GM21576 (cell line): ENCODE measurements around the gene RXFP2.

Source experiments
- ATAC-seq: cut with Tn5 transposase; IDR thresholded peaks from one replicate; pipeline ENCODE4 v1.9.1; 2021; ENCODE audit warnings: mild to moderate bottlenecking, moderate library complexity; ENCODE audit not compliant: unreplicated experiment

The RXFP2 gene

DNA sequence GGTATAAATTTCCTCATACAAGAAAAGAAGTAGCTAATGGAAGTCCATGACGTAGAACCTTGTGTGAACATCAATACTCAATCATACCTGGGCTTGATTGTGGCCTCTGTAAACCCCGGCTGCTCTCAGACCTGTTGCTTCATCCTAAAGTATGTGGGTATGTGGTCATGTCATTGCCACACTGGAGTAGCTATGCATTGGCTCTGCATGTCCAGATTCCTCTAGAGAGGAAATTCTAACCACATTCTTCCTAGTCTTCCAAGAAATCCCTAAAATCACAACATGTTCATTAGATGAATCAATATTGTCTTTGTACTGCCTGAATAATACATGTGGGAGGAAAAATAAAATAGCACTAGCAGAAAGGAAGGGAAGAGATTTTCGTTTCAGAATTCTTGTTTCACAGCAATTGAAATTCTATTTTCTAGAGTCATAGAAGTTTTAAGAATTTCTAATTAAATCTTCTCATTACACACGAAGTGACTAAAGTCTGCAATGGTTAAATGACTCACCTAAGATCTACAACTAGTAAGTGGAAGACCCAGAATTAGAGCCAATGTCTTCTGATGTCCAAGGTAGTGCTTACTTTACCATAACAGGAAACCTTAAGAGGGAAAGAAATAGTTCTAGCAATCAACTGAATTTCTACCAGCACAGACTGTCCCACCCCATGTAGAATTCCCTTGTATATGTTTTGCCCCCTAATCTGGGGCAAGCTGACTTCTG, 28.0 kb downstream of the RXFP2 start:
- no peak for ATAC-seq

DNA sequence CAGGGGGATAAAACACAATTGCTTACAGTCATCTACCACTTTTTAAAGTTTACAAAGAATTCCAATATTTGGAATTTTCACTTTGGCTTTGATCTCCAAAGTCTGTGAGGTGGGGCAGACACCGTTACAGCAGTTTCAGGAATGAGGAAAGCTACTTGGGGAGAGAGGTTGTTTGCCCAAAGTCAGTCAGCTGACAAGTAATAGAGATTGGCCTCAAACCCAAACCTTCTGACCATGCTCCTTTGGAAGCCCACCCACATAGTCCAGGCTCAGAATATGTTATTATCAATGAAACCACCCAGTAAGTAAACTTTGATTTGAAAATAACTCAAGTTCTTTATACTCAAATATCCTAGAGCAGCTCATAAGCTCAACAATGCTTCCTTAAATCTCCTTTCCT, 29.0 kb downstream of the RXFP2 start:
- no peak for ATAC-seq

- ATAC-seq = no peak
These were observed 30.2 kb downstream of the RXFP2 start for GRCh38 chr13:31769575-31769974.

GRCh38 chr13:31772231-31772630, 32.9 kb downstream of the RXFP2 start:
- ATAC-seq = no peak

DNA sequence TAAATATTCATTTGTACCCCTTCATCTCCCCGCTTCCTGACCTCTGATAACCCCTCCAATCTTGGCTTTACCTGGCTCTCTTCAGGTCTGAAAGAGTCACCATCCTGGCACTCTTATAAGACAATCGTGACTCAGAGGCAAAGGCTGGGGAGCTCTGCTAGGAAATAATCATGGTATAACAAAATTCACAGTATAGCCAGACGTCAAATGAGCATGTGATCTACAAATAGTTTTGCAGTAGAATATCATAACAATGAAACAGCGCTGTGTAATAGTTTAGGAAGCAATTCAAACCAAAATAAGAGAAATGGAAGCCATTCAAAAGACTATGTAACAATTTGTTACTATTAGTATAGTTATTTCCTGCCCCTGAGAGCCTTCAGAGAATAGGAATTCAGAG, 34.2 kb downstream of the RXFP2 start:
- ATAC-seq = no peak

DNA sequence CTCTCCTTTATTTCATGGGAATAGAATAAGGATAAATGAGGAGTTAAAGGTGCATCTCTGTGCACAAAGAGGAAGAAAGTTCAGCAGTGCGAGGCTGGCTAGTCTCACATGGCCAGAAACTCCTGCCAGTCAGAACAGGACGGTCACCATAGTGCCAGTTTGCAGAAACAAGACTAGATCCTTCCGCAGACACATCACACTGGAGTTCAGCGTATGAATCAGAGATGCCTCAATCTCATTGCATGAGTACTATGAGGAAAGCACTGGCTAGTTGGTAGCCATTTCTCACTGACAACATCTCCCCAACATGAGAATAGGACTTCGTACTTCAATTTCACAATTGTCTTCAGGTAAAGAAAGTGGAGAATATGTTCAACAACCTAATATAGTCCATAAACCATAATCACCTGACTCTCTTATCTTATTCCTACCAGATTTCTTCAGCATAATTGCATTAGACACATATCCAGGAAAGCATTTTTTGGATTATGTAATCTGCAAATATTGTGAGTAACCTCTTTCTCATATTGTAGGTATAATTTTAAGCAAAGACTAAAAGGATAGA, 34.9 kb downstream of the RXFP2 start:
- ATAC-seq = no peak

DNA sequence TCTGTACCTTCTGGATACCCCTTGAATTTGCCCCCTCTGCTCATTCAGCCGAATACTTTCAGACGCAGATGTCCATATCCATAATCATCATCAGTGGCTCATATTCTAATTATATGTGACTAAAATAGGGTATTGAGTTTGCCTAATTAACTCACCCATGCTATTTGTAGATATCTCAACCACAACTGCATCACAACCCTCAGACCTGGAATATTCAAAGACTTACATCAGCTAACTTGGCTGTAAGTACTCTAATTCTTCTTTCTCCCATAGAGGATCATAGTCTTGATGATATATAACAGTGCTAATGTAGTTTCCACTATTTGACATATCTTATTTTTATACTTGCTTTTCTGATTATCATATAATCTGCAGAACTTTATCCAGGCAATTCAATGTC, 35.8 kb downstream of the RXFP2 start:
- ATAC-seq = no peak

- ATAC-seq = no peak
These were observed 36.4 kb downstream of the RXFP2 start for GRCh38 chr13:31775686-31776085.

DNA sequence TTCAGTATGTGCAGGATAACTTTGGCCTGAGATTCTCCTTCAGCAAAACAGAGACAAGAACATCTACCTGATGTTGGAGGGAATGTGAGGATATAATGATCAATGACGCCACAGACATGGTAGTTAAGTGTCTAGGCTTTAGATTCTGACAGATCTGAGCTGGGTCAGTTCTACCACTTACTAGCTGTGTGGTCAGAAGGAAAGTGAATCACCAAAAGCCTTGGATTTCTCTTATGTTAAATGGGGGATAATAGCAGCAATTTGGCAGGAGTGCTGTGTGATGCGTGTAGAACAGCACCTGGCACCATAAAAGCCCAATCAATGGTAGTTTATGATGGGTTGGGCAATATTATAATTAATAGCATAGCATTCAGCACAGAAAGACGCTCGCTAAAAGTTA, 41.7 kb downstream of the RXFP2 start:
- ATAC-seq = no peak

DNA sequence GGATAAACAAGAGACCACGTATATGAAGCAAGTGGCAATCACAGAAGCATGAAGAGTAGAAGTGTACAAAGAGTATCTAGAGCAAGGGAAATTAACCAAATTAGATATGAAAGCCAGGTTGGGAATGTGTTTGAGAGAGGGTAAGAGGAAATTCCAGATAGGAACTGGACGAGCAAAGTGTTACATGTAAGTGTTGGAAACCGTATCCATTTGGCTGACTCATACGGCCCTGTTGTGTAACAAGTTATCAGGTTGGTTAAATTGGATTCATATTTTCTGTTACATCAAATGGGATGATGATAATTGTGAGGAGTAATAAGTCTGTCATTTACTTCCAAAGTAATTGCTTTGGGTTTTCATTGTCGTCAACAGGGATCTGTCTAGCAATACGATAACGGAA, 46.7 kb downstream of the RXFP2 start:
- no peak for ATAC-seq

- ATAC-seq = no peak
These were observed 51.7 kb downstream of the RXFP2 start for GRCh38 chr13:31790992-31791391.

DNA sequence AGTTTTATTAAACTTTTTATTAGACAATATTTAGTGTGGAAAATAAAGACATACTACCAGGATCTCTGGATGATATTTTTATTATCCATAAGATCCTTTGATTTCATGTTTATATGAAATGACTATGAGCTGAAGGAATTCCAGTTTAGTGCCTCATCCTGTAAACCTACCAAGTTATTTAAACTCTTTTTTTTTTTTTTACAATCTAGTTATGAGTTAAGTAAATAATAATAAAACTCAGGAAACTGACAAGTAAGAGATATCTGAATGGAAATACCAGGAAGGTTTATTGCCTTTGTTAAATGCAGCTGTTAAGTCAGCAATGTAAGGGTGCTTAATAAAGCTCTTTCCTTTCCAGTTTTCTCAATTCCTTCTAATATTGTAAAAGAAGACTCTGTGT, 53.9 kb downstream of the RXFP2 start:
- no peak for ATAC-seq

DNA sequence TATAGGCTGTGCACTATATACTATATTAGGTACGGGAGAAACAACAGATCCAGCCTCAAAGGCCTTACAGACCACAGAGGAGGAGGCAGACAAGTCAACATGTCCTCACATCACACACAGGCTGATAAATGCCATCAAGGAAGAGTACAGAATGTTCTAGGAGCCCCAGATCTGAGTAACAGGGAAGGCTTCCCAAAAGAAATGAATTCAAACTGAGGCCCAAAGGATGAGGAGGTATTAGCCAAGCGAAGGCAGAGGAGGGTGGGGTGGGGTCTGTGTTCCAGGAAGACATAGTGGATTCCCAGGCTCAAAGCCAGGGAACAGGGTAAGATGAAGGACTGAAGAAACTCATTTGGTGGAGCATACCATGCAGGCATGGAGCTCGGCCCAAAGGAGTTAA, 55.1 kb downstream of the RXFP2 start:
- no peak for ATAC-seq

DNA sequence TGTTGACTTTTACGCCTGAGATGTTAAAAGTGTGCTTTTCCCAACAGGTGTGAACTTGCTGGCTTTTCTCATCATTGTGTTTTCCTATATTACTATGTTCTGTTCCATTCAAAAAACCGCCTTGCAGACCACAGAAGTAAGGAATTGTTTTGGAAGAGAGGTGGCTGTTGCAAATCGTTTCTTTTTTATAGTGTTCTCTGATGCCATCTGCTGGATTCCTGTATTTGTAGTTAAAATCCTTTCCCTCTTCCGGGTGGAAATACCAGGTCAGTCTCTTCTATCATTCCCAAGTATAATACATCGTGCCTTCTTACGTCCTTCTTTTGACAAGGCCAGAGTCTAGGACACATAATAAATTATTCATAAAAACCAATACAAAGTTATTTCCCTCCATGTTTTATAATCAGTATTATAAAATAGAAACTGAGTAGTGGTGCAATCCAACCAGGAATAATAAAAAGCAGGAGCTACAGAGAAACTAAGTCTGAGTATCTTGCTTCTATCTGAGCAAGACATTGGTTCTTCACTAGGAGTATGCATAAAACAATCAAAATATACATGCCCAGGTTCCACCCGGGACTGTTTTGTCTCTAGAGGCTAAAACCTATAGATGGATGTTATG, 57.9 kb downstream of the RXFP2 start:
- no peak for ATAC-seq

DNA sequence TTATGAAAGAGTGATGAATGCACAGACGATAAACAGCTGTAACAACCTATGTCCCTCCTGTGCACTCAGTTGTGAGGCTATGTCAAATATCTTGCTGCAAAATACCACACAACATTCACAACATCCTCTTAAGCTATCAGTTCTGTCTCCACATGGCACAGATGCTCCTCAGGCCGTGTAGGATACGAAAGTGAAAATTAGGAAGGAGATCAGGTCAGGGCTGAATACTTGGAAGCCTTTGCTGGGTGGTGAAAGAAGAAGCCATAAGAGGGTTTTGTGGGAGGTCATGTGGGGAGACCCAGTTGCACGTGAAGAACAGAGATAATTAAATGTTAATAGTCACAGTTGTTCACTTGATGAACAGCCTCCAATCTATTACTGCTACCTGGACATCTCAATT, 58.9 kb downstream of the RXFP2 start:
- ATAC-seq = no peak

DNA sequence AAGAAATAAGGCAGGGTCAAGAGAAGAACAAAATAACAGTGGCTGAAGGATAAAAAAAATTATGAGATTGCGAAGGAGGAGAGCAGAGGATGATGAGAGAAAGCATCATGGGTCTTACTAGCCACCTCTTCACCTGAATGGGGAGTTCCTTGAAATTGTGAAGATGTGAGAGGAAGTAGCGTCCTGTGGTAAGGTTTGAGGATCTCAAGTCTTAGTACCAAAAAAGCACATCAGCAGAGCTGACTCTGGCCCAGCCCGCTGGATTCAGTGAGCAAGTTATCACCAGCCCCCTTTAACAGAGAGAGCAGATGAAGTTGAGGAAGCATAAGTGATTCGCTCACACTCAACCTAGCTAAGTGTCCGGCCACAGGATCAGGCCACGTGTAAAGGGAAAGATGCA, 61.8 kb downstream of the RXFP2 start:
- no peak for ATAC-seq

DNA sequence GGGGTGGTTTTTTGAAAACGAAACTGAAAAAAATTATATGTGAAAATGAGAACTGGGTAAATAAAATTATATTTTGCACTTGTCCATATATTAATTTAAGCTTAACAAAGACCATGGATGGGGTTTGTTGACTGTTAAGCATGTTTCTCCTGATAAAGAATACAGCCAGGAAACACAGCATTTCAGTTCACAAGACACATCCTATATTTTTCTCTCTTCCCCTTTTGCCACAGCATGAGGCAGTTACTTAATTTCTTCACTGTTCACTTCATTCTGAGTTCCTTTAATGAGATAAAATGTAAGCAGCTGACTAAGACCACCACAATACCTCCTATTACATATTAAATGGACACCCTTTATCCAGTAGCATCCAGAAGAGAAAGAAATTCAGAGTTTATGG, 64.0 kb downstream of the RXFP2 start:
- ATAC-seq = no peak

DNA sequence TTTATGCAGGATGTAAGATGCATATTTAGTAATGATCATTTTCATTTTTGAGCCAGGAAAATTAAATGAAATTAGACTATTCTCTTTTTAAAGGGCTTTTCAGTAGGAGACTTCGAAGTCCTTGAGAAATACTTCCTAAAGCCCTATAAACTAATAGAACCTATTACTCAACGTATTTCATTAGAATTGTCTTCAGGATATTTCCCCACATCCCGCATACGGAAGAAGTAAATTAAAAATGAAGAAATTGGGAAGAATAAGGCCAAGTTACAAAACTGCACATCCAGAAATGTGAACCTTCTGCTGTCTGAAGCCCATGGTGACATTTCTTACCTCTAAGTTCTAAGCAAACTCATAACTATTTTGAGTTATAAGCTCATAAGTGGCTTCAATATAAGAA, 66.5 kb downstream of the RXFP2 start:
- ATAC-seq = no peak

DNA sequence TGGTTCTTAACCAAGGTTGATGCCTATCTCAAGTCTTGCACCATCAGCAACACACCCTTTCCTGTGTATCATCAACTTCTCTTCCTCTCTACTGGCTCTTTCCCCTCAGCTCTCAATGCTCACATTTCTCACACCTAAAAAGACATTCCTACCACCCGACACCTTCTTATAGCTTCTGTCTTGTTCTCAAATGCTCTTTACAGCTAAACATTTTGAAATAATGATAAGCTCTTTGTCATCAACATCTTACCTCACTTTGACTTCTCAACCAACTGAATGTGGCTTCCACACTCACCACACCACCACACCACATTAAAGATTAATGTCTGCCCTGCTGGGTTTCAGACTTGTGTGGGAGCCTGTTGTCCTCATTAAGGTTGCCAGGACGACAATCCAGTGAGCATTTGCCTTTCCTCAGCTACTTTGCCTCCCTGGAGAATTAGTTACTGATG, 67.8 kb downstream of the RXFP2 start:
- no peak for ATAC-seq

DNA sequence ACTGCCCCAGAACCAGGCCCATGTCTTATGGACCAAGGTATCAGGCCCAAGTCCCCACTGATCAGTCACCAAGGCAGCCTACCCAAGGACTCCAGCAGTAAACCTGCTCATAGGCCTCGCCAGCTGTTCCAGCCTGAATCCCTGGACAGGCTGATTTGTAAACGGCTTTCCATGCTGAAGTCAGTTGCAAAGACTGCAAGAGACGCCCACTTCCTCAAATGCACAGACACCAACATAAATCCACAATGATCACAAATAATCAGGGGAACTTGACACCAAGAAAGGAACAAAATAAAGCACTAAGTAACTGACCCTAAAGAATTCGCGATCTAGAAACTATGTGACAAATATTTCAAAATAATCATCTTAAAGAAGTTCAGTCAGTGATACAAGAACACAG, 75.2 kb downstream of the RXFP2 start:
- no peak for ATAC-seq

DNA sequence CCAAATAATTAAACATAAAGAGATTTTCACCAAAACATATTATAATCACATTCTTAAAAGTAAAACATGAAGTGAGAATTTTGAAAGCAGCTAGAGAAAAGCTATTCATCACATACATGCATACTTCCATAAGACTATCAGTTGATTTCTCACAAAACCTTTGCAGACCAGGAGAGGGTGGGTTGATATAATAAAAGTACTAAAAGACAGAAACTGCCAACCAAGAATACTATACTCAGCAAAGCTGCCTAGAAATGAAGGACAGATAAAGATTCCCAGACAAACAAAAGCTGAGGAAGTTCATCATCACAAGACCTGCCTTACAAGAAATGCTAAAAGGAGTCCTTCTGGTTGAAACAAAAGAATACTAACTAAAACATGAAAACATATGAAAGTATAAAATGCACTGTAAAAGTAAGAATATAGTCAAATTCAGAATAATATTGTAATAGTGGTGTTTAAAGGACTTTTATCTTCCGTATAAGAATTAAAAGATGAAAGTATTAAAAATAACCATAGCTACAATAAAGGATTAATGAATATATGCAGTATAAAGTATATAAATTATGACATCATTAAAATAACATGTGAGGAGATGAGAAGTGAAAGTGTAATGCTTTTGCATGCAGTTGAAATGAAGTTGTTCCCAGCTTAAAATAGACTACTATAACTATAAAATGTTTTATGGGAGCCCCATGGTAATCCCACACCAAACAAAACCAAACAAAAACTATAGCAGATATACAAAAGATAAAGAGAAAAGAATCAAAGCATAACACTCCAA, 76.2 kb downstream of the RXFP2 start:
- ATAC-seq = no peak

DNA sequence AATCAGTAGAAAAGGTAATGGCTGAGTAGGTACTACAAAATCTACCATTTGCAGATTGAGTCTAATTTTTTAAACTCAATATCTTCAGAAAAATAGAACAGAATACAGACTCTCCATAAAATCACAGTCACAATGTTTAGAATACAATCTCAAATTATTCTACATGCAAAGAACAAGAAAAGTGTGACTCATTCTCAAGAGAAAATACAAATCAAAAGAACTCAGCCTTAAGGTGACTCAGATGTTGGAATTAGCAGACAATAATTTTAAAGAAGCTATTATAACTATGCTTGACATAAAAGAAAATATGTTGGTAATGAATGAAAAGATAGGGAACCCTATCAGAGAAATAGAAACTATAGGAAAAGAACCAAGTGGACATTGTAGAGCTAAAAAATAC, 78.9 kb downstream of the RXFP2 start:
- no peak for ATAC-seq
